ENCODE measurements around the gene TUBGCP6.

Gene TUBGCP6

DNA sequence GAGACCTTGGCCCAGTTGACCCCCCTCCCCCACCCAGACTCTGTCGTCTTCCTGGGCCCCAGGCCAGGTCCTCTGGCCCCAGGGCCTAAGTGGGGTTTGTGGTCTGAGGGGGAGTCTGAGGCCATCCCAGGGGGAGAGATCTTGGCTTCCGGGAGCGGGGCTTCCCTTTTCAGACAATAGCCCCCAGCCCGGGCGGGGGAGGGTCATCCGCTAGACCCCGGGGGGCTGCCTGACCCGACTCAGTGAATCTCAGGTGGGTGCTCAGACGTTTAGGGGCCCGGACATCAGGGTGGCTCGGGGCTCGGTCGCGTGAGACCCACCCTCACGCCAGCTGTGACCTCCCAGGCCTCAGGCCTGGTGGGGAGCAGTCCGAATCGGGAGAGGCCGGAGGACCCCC lies 24.7 kb upstream of the TUBGCP6 start:
- no peak for DNase-seq (ENCODE audit: low read depth)
- peak overlapping the region; percentile 43 for H3K4me3 ChIP-seq (ENCODE audit: low read depth, low read length)
- TF ChIP-seq, protein P1, sequence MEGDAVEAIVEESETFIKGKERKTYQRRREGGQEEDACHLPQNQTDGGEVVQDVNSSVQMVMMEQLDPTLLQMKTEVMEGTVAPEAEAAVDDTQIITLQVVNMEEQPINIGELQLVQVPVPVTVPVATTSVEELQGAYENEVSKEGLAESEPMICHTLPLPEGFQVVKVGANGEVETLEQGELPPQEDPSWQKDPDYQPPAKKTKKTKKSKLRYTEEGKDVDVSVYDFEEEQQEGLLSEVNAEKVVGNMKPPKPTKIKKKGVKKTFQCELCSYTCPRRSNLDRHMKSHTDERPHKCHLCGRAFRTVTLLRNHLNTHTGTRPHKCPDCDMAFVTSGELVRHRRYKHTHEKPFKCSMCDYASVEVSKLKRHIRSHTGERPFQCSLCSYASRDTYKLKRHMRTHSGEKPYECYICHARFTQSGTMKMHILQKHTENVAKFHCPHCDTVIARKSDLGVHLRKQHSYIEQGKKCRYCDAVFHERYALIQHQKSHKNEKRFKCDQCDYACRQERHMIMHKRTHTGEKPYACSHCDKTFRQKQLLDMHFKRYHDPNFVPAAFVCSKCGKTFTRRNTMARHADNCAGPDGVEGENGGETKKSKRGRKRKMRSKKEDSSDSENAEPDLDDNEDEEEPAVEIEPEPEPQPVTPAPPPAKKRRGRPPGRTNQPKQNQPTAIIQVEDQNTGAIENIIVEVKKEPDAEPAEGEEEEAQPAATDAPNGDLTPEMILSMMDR (IDR thresholded peaks at IDR 0.05; ENCODE audit: control insufficient read depth, extremely low read depth, insufficient read depth), result no peak

GRCh38 chr22:50268655-50269113 lies 23.9 kb upstream of the TUBGCP6 start:
- peak overlapping the region; percentile 61 for H3K4me3 ChIP-seq (ENCODE audit: low read depth, low read length)
- TF ChIP-seq, protein P1 (IDR thresholded peaks at IDR 0.05; ENCODE audit: control insufficient read depth, extremely low read depth, insufficient read depth), result no peak
- no peak for DNase-seq (ENCODE audit: low read depth)

GRCh38 chr22:50267591-50268390 lies 23.0 kb upstream of the TUBGCP6 start:
- DNase-seq (ENCODE audit: low read depth), result no peak
- peak overlapping the region; percentile 61 for H3K4me3 ChIP-seq (ENCODE audit: low read depth, low read length)
- TF ChIP-seq, protein P1 (IDR thresholded peaks at IDR 0.05; ENCODE audit: control insufficient read depth, extremely low read depth, insufficient read depth), result peak; percentile 37

DNA sequence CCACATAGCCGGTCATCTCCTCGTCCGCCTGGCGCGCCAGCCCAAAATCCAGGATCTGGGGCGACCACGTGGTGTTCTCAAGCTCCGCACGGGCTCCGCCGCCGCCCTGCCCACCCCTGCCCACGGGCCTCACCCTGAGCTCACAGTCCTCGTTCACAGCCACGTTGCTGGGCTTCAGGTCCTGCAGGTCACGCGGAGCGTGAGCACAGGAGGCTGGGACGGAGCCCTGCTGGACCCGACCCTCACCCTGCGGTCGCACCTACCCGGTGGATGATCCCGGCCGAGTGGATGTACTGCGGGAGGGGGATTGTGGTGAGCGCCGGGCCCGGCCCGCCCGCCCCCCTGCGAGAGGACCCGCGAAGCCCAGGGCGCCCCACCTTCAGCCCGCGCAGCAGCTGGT lies 22.2 kb upstream of the TUBGCP6 start:
- DNase-seq (ENCODE audit: low read depth), result no peak
- H3K4me3 ChIP-seq (ENCODE audit: low read depth, low read length), result peak overlapping the region; percentile 28; the same call in 1 of the 2 replicates
- TF ChIP-seq, protein P1 (IDR thresholded peaks at IDR 0.05; ENCODE audit: control insufficient read depth, extremely low read depth, insufficient read depth), result no peak

DNA sequence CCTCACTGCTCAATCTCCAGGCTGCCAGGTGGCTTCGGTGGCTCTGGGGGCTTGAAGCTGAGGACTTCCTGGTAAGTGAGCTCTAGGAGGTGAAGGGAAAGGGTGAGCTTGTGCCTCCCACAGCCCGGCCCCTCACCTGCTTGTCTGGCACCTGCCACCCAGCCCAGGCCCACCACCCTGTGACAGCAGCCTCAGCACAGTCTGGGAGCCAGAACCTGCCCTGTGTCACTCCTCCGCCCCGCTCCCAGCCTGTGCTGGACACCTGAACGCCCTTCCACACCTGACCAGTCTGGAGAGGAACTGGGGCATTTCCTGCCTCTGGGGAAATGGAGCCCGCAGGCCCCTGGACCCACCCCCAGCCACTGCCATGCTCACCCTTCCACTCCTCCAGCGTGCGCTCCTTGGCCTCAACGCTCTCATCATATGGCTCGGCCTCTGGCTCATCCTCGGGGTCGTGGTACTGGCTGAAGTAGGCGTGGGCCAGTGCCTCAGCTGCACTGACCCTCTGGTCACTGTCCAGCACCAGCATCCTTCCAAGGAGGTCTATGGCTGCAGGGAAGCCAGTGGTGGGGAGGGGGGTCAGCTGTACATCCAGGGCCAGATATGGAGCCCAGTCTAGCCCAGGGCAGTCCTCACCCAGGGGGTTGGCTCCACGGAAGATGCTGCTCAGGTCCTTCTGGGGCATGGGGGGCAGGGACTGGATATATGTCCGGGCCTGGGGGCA lies 20.3 kb upstream of the TUBGCP6 start:
- DNase-seq (ENCODE audit: low read depth), result no peak
- no peak overlapping the region for H3K4me3 ChIP-seq (ENCODE audit: low read depth, low read length)
- TF ChIP-seq, protein P1 (IDR thresholded peaks at IDR 0.05; ENCODE audit: control insufficient read depth, extremely low read depth, insufficient read depth), result no peak

DNA sequence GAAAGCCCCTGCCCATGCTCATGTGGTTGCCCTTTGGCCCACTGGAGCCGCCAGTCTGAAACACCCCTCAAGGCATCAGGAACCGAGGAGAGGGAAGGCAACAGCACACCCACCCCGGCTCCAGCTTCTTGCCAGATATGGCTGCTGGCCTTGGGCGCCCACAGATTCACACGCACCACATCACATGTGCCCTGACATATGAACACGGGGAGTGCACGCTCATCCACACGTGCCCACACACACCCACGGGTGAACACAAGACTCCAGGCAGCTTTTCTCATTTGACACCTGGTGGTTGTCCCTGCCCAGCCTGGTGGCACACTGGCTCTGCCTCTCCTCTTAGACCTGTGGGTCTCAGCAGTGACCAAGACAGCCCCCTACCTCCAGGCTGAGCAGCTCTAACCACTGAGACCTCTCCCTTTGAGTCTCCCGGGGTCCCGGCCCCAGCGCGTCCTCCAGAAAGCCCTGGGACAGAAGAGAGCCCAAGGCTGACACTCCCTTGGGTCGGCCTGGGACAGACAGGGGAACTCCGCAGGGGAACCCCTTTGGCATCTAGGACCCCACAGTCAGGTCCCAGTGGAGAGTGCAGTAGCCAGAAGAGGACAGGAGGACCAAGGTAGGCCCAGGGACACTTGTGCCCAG lies 19.4 kb upstream of the TUBGCP6 start:
- DNase-seq (ENCODE audit: low read depth), result no peak
- no peak overlapping the region for H3K4me3 ChIP-seq (ENCODE audit: low read depth, low read length)
- TF ChIP-seq, protein P1 (IDR thresholded peaks at IDR 0.05; ENCODE audit: control insufficient read depth, extremely low read depth, insufficient read depth), result no peak
